Endothelial cell of umbilical vein (primary cell): Measurements from ENCODE around the gene SLC15A3. TPM values are rescaled to one million over a fixed set of nuclear protein-coding genes. Genes with fewer than 3 reads are reported as not detected.

ENCODE experiments used
- BruUV-seq: library from RNA; stranded (reverse); fragments of 400-500 nt; replicated peaks from 2 replicates; lab custom pipeline; 2021; lab: Mats Ljungman, UMichigan
- CTCF ChIA-PET: fragments of 300-600, 350-600 bp; sonication (Branson Sonifier 250); formaldehyde crosslinking; loops from one replicate; lab custom pipeline; 2021; ENCODE audit warnings: antibody characterized with exemption, inconsistent platforms; lab: Charles Lee
- POLR2A ChIA-PET: fragments of 300-600, 350-600 bp; sonication (Branson Sonifier 250); formaldehyde crosslinking; loops from one replicate; lab custom pipeline; 2021; ENCODE audit warnings: antibody characterized with exemption, inconsistent platforms; lab: Charles Lee
- DNase-seq: peaks from one replicate; pipeline ENCODE4 v3.0.0-alpha.2; 2011; ENCODE audit warnings: low read depth, low spot score
- FAIRE-seq: peaks from 2 replicates; lab custom pipeline; 2011; peaks lifted over from hg19 to GRCh38; lab: Jason Lieb, UNC
- H2AFZ ChIP-seq: 2 replicates; pipeline ENCODE4 v1.6.0; 2012; ENCODE audit warnings: low read depth, low read length, control low read depth, inconsistent platforms
- H3K27ac ChIP-seq: 2 replicates; pipeline ENCODE4 v1.5.1; 2011; ENCODE audit warnings: low read depth, mild to moderate bottlenecking, control low read depth, low read length, moderate library complexity; ENCODE audit not compliant: insufficient read depth
- H3K27me3 ChIP-seq, 2 experiments: 2 replicates each; pipeline versions ENCODE4 v1.6.0 to v1.6.1; 2011; ENCODE audit warnings: low read length in 2 of 2, mixed read lengths in 1 of 2; ENCODE audit not compliant: control insufficient read depth in 2 of 2, insufficient read depth in 2 of 2
- H3K36me3 ChIP-seq, 2 experiments: 2 replicates in 1 of 2; 3 replicates in 1 of 2; pipeline ENCODE4 v1.5.1; 2011; ENCODE audit warnings: low read length in 2 of 2, mild to moderate bottlenecking in 1 of 2, moderate library complexity in 1 of 2; ENCODE audit not compliant: control insufficient read depth in 2 of 2, insufficient read depth in 2 of 2; ENCODE audit errors: extremely low read depth in 1 of 2
- H3K4me1 ChIP-seq: 3 replicates; pipeline ENCODE4 v1.5.1; 2011; ENCODE audit warnings: mild to moderate bottlenecking, low read length; ENCODE audit not compliant: control insufficient read depth, insufficient read depth; ENCODE audit errors: extremely low read depth
- H3K4me2 ChIP-seq: 2 replicates; pipeline ENCODE4 v1.6.1; 2011; ENCODE audit warnings: low read length, control low read depth, mixed read lengths; ENCODE audit not compliant: insufficient read depth
- H3K4me3 ChIP-seq, 3 experiments: fragments of 200-600 bp in 1 of 3; sonication (generic), shearing (Covaris generic) in 1 of 3; replicated peaks in 1 of 3; 2 replicates each; pipeline ENCODE4 v1.5.1; 2011 to 2016; ENCODE audit warnings: control low read depth in 3 of 3, low read length in 3 of 3, mild to moderate bottlenecking in 2 of 3, inconsistent platforms in 1 of 3, low read depth in 1 of 3, moderate library complexity in 1 of 3; ENCODE audit not compliant: insufficient read depth in 1 of 3
- H3K79me2 ChIP-seq: 2 replicates; pipeline ENCODE4 v1.6.0; 2012; ENCODE audit warnings: low read length, inconsistent platforms; ENCODE audit not compliant: control insufficient read depth, insufficient read depth
- H3K9ac ChIP-seq: replicated peaks from 2 replicates; pipeline ENCODE3; 2011; ENCODE audit warnings: low read length, control low read depth; ENCODE audit not compliant: insufficient read depth; ENCODE audit errors: extremely low read depth
- H3K9me1 ChIP-seq: replicated peaks from 3 replicates; pipeline ENCODE4 v1.6.0; 2011; ENCODE audit warnings: mild to moderate bottlenecking, low read length; ENCODE audit not compliant: control insufficient read depth, insufficient read depth; ENCODE audit errors: extremely low read depth
- H3K9me3 ChIP-seq: replicated peaks from 2 replicates; pipeline ENCODE4 v1.5.1; 2012; ENCODE audit warnings: low read length, inconsistent platforms; ENCODE audit not compliant: control insufficient read depth, insufficient read depth
- H4K20me1 ChIP-seq: replicated peaks from 2 replicates; pipeline ENCODE3; 2011; ENCODE audit warnings: mild to moderate bottlenecking, low read length; ENCODE audit not compliant: control insufficient read depth, insufficient read depth; ENCODE audit errors: extremely low read depth
- EZH2 ChIP-seq: IDR thresholded peaks from 2 replicates; pipeline ENCODE4 v1.6.1; 2012; ENCODE audit warnings: borderline replicate concordance, low read depth, mild to moderate bottlenecking, moderate library complexity, low read length, inconsistent platforms; ENCODE audit not compliant: severe bottlenecking
- FOS ChIP-seq: IDR thresholded peaks from 2 replicates; pipeline ENCODE4 v1.6.1; 2011; ENCODE audit warnings: mild to moderate bottlenecking, low read length, moderate library complexity, borderline replicate concordance; ENCODE audit not compliant: insufficient read depth
- GATA2 ChIP-seq: IDR thresholded peaks from 2 replicates; pipeline ENCODE4 v1.7.0; 2011; ENCODE audit warnings: low read depth, mild to moderate bottlenecking, moderate library complexity, mixed read lengths, low read length; ENCODE audit not compliant: insufficient read length, insufficient read depth
- JUN ChIP-seq: IDR thresholded peaks from 2 replicates; pipeline ENCODE4 v1.6.1; 2011; ENCODE audit warnings: borderline replicate concordance, low read depth; ENCODE audit not compliant: insufficient read length, insufficient read depth
- MYC ChIP-seq: IDR thresholded peaks from one replicate; pipeline ENCODE4 v1.6.1; 2011; ENCODE audit warnings: mild to moderate bottlenecking, low read depth, low read length
- POLR2A ChIP-seq: IDR thresholded peaks from 2 replicates; pipeline ENCODE4 v1.6.1; 2012; ENCODE audit warnings: low read depth, mild to moderate bottlenecking, control low read depth, low read length
- POLR2AphosphoS5 ChIP-seq: IDR thresholded peaks from 2 replicates; pipeline ENCODE4 v1.6.1; 2012; ENCODE audit warnings: low read depth, mild to moderate bottlenecking, control low read depth, low read length, moderate library complexity; ENCODE audit not compliant: insufficient read depth
- dilution Hi-C: fragments of 300-500 bp; cut with MboI; formaldehyde crosslinking; loops from one replicate; pipeline ENCODE4 v1.15.0; 2019; ENCODE audit warnings: low sequenced_read_pairs; ENCODE audit not compliant: extremely low pct_ligation_motif_present
- intact Hi-C: fragments of 100-400 bp; cut with micrococcal nuclease; formaldehyde crosslinking; loops from one replicate; pipeline ENCODE4 v1.10.0; 2022
- polyA plus RNA-seq, 4 experiments: library from polyadenylated mRNA; depleted of rRNA in 3 of 4; stranded (reverse) in 3 of 4; unstranded in 1 of 4; fragments of >200 nt; gene quantifications; 2 replicates each; pipeline versions ENCODE4 v1.2.1 to v1.2.3, GENCODE V29; 2011 to 2012; ENCODE audit warnings: missing spikeins in 1 of 4
- total RNA-seq: library from RNA; stranded (reverse); gene quantifications from 2 replicates; pipeline ENCODE4 v1.2.3, GENCODE V29; 2021
- TF ChIP-seq, protein P1 (sequence below), 2 donors: IDR thresholded peaks; 1 replicate in 1 of 2; 2 replicates in 1 of 2; pipeline ENCODE4 v1.5.1; 2011; ENCODE audit warnings: low read length in 2 of 2, mild to moderate bottlenecking in 2 of 2, moderate library complexity in 2 of 2, control low read depth in 1 of 2, inconsistent platforms in 1 of 2, low read depth in 1 of 2; ENCODE audit not compliant: insufficient read depth in 1 of 2; ENCODE audit errors: extremely low read depth in 1 of 2
- TF ChIP-seq, protein P2 (sequence below): IDR thresholded peaks from 2 replicates; pipeline ENCODE4 v1.6.1; 2011; ENCODE audit not compliant: insufficient read depth, insufficient read length

Gene SLC15A3
- total and polyA plus RNA-seq, 2 donors (not counting 3 experiments of a cell fraction or from before 2014, with no cell fraction given), result 3.3 to 4.4 TPM

DNA sequence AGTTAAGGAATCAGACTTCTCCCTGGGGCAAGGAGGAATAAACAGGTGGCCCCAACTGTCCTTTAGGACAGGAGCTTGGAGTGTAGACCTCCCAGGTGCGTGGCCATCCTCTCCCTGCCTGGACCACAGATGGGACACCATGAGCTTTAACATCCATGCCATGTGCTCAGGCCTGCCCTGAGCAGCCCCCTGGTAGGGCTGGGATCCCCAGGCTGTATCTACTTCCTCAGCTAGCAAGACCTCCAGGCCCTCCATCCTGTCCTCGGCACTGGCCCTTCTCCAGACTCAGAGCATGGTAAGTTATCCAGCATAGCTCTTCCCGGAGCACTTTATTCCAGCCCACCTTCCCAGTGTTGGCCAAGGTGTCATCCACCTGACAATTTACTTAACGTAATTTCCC is 25.2 kb upstream of the SLC15A3 start:
- CTCF ChIA-PET, result no interaction called here
- TF ChIP-seq, protein P1, sequence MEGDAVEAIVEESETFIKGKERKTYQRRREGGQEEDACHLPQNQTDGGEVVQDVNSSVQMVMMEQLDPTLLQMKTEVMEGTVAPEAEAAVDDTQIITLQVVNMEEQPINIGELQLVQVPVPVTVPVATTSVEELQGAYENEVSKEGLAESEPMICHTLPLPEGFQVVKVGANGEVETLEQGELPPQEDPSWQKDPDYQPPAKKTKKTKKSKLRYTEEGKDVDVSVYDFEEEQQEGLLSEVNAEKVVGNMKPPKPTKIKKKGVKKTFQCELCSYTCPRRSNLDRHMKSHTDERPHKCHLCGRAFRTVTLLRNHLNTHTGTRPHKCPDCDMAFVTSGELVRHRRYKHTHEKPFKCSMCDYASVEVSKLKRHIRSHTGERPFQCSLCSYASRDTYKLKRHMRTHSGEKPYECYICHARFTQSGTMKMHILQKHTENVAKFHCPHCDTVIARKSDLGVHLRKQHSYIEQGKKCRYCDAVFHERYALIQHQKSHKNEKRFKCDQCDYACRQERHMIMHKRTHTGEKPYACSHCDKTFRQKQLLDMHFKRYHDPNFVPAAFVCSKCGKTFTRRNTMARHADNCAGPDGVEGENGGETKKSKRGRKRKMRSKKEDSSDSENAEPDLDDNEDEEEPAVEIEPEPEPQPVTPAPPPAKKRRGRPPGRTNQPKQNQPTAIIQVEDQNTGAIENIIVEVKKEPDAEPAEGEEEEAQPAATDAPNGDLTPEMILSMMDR (IDR thresholded peaks at IDR 0.05; ENCODE audit: extremely low read depth in 1 of 2, insufficient read depth in 1 of 2, low read depth in 1 of 2, low read length in 2 of 2), result no peak
- TF ChIP-seq EZH2 (no peak), JUN (no peak), POLR2AphosphoS5 (no peak), POLR2A (no peak), GATA2 (no peak), FOS (no peak), MYC (no peak)
- TF ChIP-seq, protein P2, sequence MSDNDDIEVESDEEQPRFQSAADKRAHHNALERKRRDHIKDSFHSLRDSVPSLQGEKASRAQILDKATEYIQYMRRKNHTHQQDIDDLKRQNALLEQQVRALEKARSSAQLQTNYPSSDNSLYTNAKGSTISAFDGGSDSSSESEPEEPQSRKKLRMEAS, result no peak
- dilution Hi-C loops, result no loop called here

More for the DNA sequence above, 25.2 kb upstream of the SLC15A3 start:
- FAIRE-seq (no peak), DNase-seq (no peak)
- Histone ChIP-seq H3K9me1 (no peaks in the 10 kb centered on the region), H3K9ac (no peak overlapping the region), H3K4me1 (no peaks in the 10 kb centered on the region), H3K4me2 (no peak overlapping the region), H4K20me1 (no peaks in the 10 kb centered on the region), H3K4me3 (no peak overlapping the region), H3K27me3 (peaks cover 0 to 3% of the 10 kb centered on the region in 2 experiments), H3K27ac (no peak overlapping the region), H3K36me3 (no peaks in the 10 kb centered on the region), H3K9me3 (no peaks in the 10 kb centered on the region), H3K79me2 (no peaks in the 10 kb centered on the region), H2AFZ (no peak overlapping the region)
- intact Hi-C loops, result no loop called here
- no TSS peak for BruUV-seq
- POLR2A ChIA-PET, result no interaction called here
